ENCODE data around the gene IMMT. TPM values are rescaled to one million over a fixed set of nuclear protein-coding genes. Genes with fewer than 3 reads are reported as not detected.

IMMT gene
- total and polyA plus RNA-seq, 2 experiments from 2014 or later = 71.0 to 96.7 TPM

GRCh38 chr2:86170449-86170848 is 24.8 kb downstream of the IMMT start:
- H3K4me1 ChIP-seq (ENCODE audit: insufficient read depth) = no peaks in the 10 kb centered on the region
- H3K4me2 ChIP-seq = no peak overlapping the region
- no peaks in the 10 kb centered on the region for H3K27me3 ChIP-seq (ENCODE audit: insufficient read depth)
- no peak for ATAC-seq
- peaks cover 56% of the 10 kb centered on the region for H3K36me3 Mint-ChIP-seq (ENCODE audit: low read depth)
- no peak for TF ChIP-seq EZH2phosphoT487 (IDR thresholded peaks at IDR 0.05; ENCODE audit: unreplicated experiment)
- no peak for TF ChIP-seq STAT1 (IDR thresholded peaks at IDR 0.05; ENCODE audit: unreplicated experiment)
- TF ChIP-seq CREB1 (CRISPR knock-in tag; IDR thresholded peaks at IDR 0.05; ENCODE audit: low read depth) = no peak
- no peak for TF ChIP-seq REST (IDR thresholded peaks at IDR 0.05; ENCODE audit: unreplicated experiment)
- no peak for TF ChIP-seq ZNF114 (CRISPR knock-in tag; IDR thresholded peaks at IDR 0.05)
- no peak for TF ChIP-seq ZNF331 (CRISPR knock-in tag; IDR thresholded peaks at IDR 0.05; ENCODE audit: low read depth)
- no peak overlapping the region for H3K4me3 ChIP-seq
- H3K79me2 ChIP-seq (replicated peaks; ENCODE audit: insufficient read depth) = 0 out of 2 replicates have a peak, but pooled peaks cover 4% of the 10 kb centered on the region
- H3K27me3 Mint-ChIP-seq (ENCODE audit: insufficient read depth, low read depth, poor library complexity) = no peaks in the 10 kb centered on the region
- no peak overlapping the region for H2AFZ ChIP-seq
- H3K4me1 Mint-ChIP-seq = no peaks in the 10 kb centered on the region
- H3F3A ChIP-seq (replicated peaks; ENCODE audit: low read depth) = no peaks in the 10 kb centered on the region
- no peak overlapping the region for H3K27ac Mint-ChIP-seq
- peaks cover 41% of the 10 kb centered on the region for H3K36me3 ChIP-seq (ENCODE audit: insufficient read depth)
- no peak overlapping the region for H3K27ac ChIP-seq (ENCODE audit: low read depth)
- H3K4me3 Mint-ChIP-seq = no peak overlapping the region
- H3K9me3 Mint-ChIP-seq = no peaks in the 10 kb centered on the region
- no peaks in the 10 kb centered on the region for H3K9me2 ChIP-seq (ENCODE audit: insufficient read depth)
- no peak for DNase-seq (ENCODE audit: low spot score)
- peaks cover 8% of the 10 kb centered on the region for H4K20me1 ChIP-seq (replicated peaks; ENCODE audit: insufficient read depth)

GRCh38 chr2:86160156-86160952 is 34.9 kb downstream of the IMMT start:
- Mint-ChIP-seq H3K4me3 (no peak overlapping the region), H3K27ac (no peak overlapping the region), H3K9me3 (no peaks in the 10 kb centered on the region), H3K4me1 (no peaks in the 10 kb centered on the region), H3K36me3 (ENCODE audit: low read depth) (peaks cover 77% of the 10 kb centered on the region), H3K27me3 (ENCODE audit: insufficient read depth, low read depth, poor library complexity) (peaks cover 2% of the 10 kb centered on the region)
- Histone ChIP-seq H3K4me1 (ENCODE audit: insufficient read depth) (no peaks in the 10 kb centered on the region), H3K27ac (ENCODE audit: low read depth) (no peak overlapping the region), H3F3A (replicated peaks; ENCODE audit: low read depth) (no peaks in the 10 kb centered on the region), H3K27me3 (ENCODE audit: insufficient read depth) (no peaks in the 10 kb centered on the region), H3K4me3 (no peak overlapping the region), H2AFZ (no peak overlapping the region), H3K4me2 (no peak overlapping the region), H3K79me2 (replicated peaks; ENCODE audit: insufficient read depth) (no peaks in the 10 kb centered on the region), H3K36me3 (ENCODE audit: insufficient read depth) (peaks cover 80% of the 10 kb centered on the region), H3K9me2 (ENCODE audit: insufficient read depth) (no peaks in the 10 kb centered on the region), H4K20me1 (replicated peaks; ENCODE audit: insufficient read depth) (peaks cover 8% of the 10 kb centered on the region)
- TF ChIP-seq ZNF331 (CRISPR knock-in tag; IDR thresholded peaks at IDR 0.05; ENCODE audit: low read depth) = no peak
- DNase-seq (ENCODE audit: low spot score) (no peak), ATAC-seq (no peak)
